Testis (tissue), 2 donors: ENCODE measurements around the gene ABCB8.

Source experiments
- POLR2A ChIP-seq: fragments of 450-650 bp; IDR thresholded peaks from one replicate; pipeline ENCODE4 v1.6.1; 2017; ENCODE audit warnings: antibody characterized with exemption, mild to moderate bottlenecking, moderate library complexity
- TF ChIP-seq, protein P1 (sequence below), 3 experiments: fragments of 450-650 bp in 2 of 3; fragments of 200-600 bp in 1 of 3; sonication (generic) in 1 of 3; IDR thresholded peaks; one replicate each; pipeline ENCODE4 v1.5.1; 2016 to 2019; ENCODE audit warnings: antibody characterized with exemption in 3 of 3, mild to moderate bottlenecking in 2 of 3, moderate library complexity in 1 of 3

DNA sequence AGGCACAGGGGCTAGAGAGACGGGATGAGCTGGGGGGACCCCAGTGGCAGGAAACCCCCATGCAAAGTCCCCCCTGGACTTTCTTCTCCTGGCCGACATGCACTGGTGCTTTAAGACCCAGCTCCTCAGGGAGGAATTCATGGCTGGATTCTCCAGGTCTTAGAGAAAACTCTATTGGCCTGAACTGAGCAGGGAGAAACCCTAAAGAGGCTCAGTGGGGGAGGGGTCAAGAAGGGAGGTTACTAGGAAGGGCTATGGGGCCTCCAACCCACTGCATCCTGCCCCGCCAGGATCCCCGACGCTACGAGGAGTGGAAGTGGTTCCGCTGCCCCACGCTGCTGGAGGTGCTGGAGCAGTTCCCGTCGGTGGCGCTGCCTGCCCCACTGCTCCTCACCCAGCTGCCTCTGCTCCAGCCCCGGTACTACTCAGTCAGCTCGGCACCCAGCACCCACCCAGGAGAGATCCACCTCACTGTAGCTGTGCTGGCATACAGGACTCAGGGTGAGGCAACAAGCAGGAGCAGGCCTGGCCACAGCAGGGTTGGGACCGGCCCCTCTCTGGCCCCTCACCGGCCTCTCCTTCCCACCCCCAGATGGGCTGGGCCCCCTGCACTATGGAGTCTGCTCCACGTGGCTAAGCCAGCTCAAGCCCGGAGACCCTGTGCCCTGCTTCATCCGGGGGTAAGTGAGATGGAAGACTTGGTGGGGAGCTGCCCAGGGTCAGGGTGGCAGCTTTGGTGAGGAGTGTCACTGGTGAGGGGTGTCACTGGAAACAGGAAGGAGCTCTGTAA lies 17.7 kb upstream of the ABCB8 start:
- no peak for TF ChIP-seq POLR2A
- TF ChIP-seq, protein P1, sequence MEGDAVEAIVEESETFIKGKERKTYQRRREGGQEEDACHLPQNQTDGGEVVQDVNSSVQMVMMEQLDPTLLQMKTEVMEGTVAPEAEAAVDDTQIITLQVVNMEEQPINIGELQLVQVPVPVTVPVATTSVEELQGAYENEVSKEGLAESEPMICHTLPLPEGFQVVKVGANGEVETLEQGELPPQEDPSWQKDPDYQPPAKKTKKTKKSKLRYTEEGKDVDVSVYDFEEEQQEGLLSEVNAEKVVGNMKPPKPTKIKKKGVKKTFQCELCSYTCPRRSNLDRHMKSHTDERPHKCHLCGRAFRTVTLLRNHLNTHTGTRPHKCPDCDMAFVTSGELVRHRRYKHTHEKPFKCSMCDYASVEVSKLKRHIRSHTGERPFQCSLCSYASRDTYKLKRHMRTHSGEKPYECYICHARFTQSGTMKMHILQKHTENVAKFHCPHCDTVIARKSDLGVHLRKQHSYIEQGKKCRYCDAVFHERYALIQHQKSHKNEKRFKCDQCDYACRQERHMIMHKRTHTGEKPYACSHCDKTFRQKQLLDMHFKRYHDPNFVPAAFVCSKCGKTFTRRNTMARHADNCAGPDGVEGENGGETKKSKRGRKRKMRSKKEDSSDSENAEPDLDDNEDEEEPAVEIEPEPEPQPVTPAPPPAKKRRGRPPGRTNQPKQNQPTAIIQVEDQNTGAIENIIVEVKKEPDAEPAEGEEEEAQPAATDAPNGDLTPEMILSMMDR (IDR thresholded peaks at IDR 0.05), result no peak
